Nephron (organoid): ENCODE results near the gene SLC26A6.
A peak's percentile ranks its signal among the peaks of the same experiment; 100 is the strongest.

Source experiments
- H3K27ac Mint-ChIP-seq, 3 experiments: 2 replicates each; pipeline ENCODE4 v1.8.0; 2020; ENCODE audit warnings: mixed read lengths in 3 of 3, mild to moderate bottlenecking in 2 of 3, moderate library complexity in 1 of 3
- H3K27me3 Mint-ChIP-seq: 2 replicates; pipeline ENCODE4 v1.8.0; 2021; ENCODE audit warnings: low read depth, mild to moderate bottlenecking, moderate library complexity, mixed read lengths
- H3K36me3 Mint-ChIP-seq: 2 replicates; pipeline ENCODE4 v1.8.0; 2020; ENCODE audit warnings: low read depth, mixed read lengths
- H3K4me1 Mint-ChIP-seq: 2 replicates; pipeline ENCODE4 v1.8.0; 2020; ENCODE audit warnings: mixed read lengths
- H3K4me3 Mint-ChIP-seq, 3 experiments: 2 replicates each; pipeline ENCODE4 v1.8.0; 2020; ENCODE audit warnings: mild to moderate bottlenecking in 3 of 3, mixed read lengths in 3 of 3, moderate library complexity in 2 of 3
- H3K9me3 Mint-ChIP-seq: 2 replicates; pipeline ENCODE4 v1.8.0; 2020; ENCODE audit warnings: mixed read lengths
- CTCF ChIP-seq, 3 experiments: fragments of 200-600 bp; sonication (generic); IDR thresholded peaks; one replicate each; pipeline ENCODE4 v1.5.0; 2021; ENCODE audit warnings: antibody characterized with exemption in 3 of 3; ENCODE audit not compliant: unreplicated experiment in 3 of 3

The SLC26A6 gene

DNA sequence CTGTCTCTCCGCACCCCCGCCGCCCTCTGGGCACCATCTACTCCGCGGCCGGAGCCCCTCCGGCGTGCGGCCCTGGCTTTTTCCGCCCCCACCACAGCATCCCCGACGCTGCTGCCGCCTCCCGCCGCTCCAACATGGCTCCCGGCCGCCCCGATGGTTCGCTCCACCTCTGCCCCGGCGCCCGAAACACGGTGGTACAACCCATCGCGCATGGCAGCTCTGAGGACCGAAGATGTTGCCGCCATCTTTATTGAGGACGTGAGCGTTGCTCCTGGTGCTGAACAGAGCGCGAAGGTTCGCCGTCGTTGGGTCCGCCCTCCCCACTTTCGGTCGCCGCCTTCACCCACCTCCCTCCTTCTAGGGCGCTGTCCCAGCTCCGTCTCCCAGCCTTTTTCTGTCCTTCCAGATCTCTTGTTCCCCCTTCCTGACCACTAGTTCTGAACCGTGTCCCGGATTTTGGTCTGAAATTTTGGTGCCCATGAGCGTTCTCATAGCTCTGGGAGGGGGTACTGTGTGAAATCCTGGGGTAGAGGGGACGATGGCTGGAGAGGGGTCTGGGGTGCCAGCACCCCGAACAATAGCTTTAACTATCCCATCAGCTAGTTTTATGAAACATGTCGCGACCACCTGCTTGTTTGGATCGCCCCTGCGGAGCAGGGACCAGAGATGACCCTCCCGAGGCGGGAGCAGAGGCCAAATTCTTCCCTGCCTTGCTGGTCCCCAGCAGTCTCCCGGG, 27.7 kb upstream of the SLC26A6 start, which contains the start of gene CELSR3:
Gene CELSR3 (minus strand): TSS at position 134 of the 736 bp plus-strand sequence. CDS start 252 bp downstream, outside the sequence.
- Mint-ChIP-seq H3K4me3 (peak within 1 kb of the TSS; percentile 95 to 97 (median 97)), H3K4me1 (peaks cover 10% of the 10 kb centered on the region)

GRCh38 chr3:48662145-48662752, 27.0 kb upstream of the SLC26A6 start:
- H3K27ac Mint-ChIP-seq = no peak overlapping the region
- peaks cover 3% of the 10 kb centered on the region for H3K9me3 Mint-ChIP-seq
- peak overlapping the region; percentile 73 to 81 (median 77) for H3K4me3 Mint-ChIP-seq
- H3K27me3 Mint-ChIP-seq = peaks cover 20% of the 10 kb centered on the region
- TF ChIP-seq CTCF (IDR thresholded peaks at IDR 0.05; ENCODE audit: unreplicated experiment in 3 of 3) = no peak
- peaks cover 4% of the 10 kb centered on the region for H3K36me3 Mint-ChIP-seq
- H3K4me1 Mint-ChIP-seq = peaks cover 10% of the 10 kb centered on the region

More for the DNA sequence above, 27.7 kb upstream of the SLC26A6 start, which contains the start of gene CELSR3:
- H3K27me3 Mint-ChIP-seq = peaks cover 15% of the 10 kb centered on the region
- H3K36me3 Mint-ChIP-seq = peaks cover 4% of the 10 kb centered on the region
- no peak for TF ChIP-seq CTCF (IDR thresholded peaks at IDR 0.05; ENCODE audit: unreplicated experiment in 3 of 3)
- peak within 1 kb of the TSS; percentile 84 to 97 (median 93) for H3K27ac Mint-ChIP-seq
- peaks cover 3% of the 10 kb centered on the region for H3K9me3 Mint-ChIP-seq

DNA sequence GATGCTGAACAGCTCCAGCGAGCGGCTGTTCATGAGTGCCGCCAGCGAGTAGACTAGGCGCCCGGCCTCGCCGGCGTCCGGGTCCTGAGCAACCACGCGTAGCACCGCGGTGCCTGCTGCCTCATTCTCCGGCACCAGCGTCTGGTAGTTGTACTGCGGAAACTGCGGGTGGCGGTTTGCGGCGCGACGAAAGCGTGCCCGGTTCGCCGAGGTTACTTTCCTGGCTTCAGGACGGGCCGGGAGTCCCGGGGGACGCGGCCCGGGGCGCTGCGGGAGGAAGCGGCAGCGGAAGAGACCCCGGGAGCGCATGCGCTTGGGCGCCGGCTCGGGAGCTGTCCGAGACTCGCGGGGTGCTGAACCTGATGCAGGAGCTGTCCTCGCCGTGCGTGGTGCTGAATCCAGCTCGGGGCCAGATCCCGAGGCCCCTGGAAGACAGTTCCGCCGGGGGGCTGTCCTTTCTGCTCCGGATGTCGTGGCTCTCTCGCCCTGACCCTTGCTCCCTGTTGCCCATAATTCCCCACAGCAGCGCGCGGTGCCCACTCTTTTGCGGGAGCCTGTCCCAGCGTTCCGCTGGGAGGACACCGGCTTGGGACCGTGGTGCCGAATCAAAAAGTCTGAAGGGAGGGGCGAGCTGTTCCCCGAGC, 26.4 kb upstream of the SLC26A6 start:
- H3K4me1 Mint-ChIP-seq = peaks cover 10% of the 10 kb centered on the region
- H3K4me3 Mint-ChIP-seq = peak overlapping the region; percentile 73 to 81 (median 77)
- peaks cover 20% of the 10 kb centered on the region for H3K27me3 Mint-ChIP-seq
- no peak overlapping the region for H3K27ac Mint-ChIP-seq
- H3K36me3 Mint-ChIP-seq = peaks cover 4% of the 10 kb centered on the region
- peaks cover 3% of the 10 kb centered on the region for H3K9me3 Mint-ChIP-seq
- no peak for TF ChIP-seq CTCF (IDR thresholded peaks at IDR 0.05; ENCODE audit: unreplicated experiment in 3 of 3)

- Mint-ChIP-seq H3K27ac (no peak overlapping the region), H3K9me3 (peaks cover 3% of the 10 kb centered on the region), H3K27me3 (peaks cover 20% of the 10 kb centered on the region), H3K4me1 (peaks cover 10% of the 10 kb centered on the region), H3K4me3 (peak overlapping the region in 2 of 3 experiments; percentile 23 to 43), H3K36me3 (peaks cover 4% of the 10 kb centered on the region)
- no peak for TF ChIP-seq CTCF (IDR thresholded peaks at IDR 0.05; ENCODE audit: unreplicated experiment in 3 of 3)
Observed at GRCh38 chr3:48660800-48661400, 25.6 kb upstream of the SLC26A6 start.

DNA sequence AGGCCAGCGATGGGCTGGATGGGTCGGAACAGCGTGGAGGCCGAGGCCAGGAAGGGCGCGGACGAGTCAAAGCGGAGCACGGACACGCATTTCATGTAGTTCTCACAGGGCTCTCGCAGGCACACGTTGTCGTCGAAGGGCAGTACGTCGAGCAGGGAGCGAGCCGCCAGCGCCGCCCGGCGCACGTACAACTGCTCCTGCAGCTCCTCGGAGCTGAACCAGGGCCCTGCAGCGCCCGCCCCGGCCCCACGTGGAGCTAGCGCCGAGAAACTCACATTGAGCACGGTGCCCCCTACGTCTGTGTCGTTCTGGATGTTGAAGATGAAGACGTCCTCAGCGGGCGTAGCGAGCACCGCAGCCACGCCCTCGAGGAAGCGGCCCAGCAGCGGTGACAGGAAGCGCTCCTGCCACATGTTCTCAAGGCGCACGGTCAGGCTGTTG, 21.6 kb upstream of the SLC26A6 start:
- no peaks in the 10 kb centered on the region for H3K4me1 Mint-ChIP-seq
- H3K4me3 Mint-ChIP-seq = peak overlapping the region in 1 of 3 experiments; percentile 27
- TF ChIP-seq CTCF (IDR thresholded peaks at IDR 0.05; ENCODE audit: unreplicated experiment in 3 of 3) = no peak
- peaks cover 25% of the 10 kb centered on the region for H3K27me3 Mint-ChIP-seq
- no peak overlapping the region for H3K27ac Mint-ChIP-seq
- peaks cover 3% of the 10 kb centered on the region for H3K9me3 Mint-ChIP-seq
- peaks cover 6% of the 10 kb centered on the region for H3K36me3 Mint-ChIP-seq
